GM12891 (cell line): ENCODE data around the gene HMBS.

ENCODE experiments used
- DNase-seq: peaks from one replicate; pipeline ENCODE4 v3.0.0; 2011; ENCODE audit warnings: low spot score; ENCODE audit not compliant: insufficient read length
- FAIRE-seq: peaks from 2 replicates; lab custom pipeline; 2011; peaks lifted over from hg19 to GRCh38; lab: Jason Lieb, UNC
- PAX5 ChIP-seq: IDR thresholded peaks from 2 replicates; pipeline ENCODE4 v1.6.1; 2011; ENCODE audit warnings: low read length, moderate library complexity, mild to moderate bottlenecking; ENCODE audit not compliant: insufficient read depth, severe bottlenecking
- POLR2A ChIP-seq: IDR thresholded peaks from 2 replicates; pipeline ENCODE4 v1.6.1; 2011; ENCODE audit warnings: low read depth, low read length, control low read depth
- POLR2AphosphoS5 ChIP-seq: IDR thresholded peaks from 2 replicates; pipeline ENCODE4 v1.6.1; 2011; ENCODE audit warnings: low read depth, low read length, control low read depth
- POU2F2 ChIP-seq: IDR thresholded peaks from 2 replicates; pipeline ENCODE4 v1.6.1; 2011; ENCODE audit warnings: low read depth, mild to moderate bottlenecking, control low read depth, low read length, moderate library complexity
- SPI1 ChIP-seq: IDR thresholded peaks from 2 replicates; pipeline ENCODE4 v1.6.1; 2011; ENCODE audit warnings: low read depth, low read length, control low read depth
- TAF1 ChIP-seq: IDR thresholded peaks from 2 replicates; pipeline ENCODE4 v1.6.1; 2011; ENCODE audit warnings: low read depth, low read length, control low read depth

HMBS gene

DNA sequence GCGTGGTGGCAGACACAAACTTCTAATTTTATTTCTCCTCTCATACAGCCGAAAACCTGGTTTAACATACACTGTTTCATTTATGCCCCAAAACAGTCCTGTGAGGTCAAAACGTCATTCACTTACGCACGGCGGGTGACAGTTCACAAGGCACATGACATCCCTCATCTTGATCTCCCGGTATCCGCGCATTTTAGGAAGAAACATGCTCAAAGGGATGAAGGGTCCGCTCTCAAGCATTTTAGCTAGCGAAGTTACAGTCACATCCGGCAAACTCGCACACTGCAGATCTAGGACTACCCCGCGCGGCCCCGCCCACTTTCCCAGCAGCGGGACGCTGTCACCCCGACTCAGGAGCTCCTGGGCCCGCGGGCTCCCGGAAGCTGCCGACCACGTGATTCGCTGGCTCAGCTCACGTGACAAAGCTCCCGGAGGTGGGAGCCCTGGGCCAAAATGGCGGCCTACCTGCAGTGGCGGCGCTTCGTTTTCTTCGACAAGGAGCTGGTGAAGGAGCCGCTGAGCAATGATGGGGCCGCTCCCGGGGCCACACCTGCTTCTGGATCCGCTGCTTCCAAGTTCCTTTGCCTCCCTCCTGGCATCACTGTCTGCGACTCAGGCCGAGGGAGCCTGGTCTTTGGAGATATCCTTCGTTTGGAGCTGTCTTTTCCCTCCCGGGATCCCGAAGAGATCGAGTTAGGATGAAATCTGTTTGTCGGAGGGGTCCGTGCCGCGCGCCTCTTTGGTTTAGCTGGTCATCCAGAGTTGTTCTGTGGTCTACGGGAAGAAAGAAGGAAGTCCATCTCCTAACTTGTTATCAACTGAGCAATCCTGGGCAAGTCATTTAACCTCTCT is 17.1 kb upstream of the HMBS start, which contains the start of gene VPS11:
Gene VPS11 (plus strand): TSS at position 448 of the 852 bp plus-strand sequence. CDS start 6 bp downstream, at position 454.
- FAIRE-seq (peak; percentile 96), DNase-seq (peak; percentile 99)
- TF ChIP-seq POU2F2 (peak; percentile 72; the same call in 1 of the 2 replicates), POLR2AphosphoS5 (peak; percentile 84), PAX5 (no peak), SPI1 (no peak), TAF1 (peak; percentile 91), POLR2A (peak; percentile 84)

- TF ChIP-seq TAF1 = no peak
- no peak for TF ChIP-seq PAX5
- TF ChIP-seq SPI1 = no peak
- TF ChIP-seq POLR2A = no peak
- no peak for TF ChIP-seq POLR2AphosphoS5
- TF ChIP-seq POU2F2 = no peak
- no peak for DNase-seq
- FAIRE-seq = no peak
Observed at GRCh38 chr11:119077839-119078238, 6.8 kb upstream of the HMBS start.

DNA sequence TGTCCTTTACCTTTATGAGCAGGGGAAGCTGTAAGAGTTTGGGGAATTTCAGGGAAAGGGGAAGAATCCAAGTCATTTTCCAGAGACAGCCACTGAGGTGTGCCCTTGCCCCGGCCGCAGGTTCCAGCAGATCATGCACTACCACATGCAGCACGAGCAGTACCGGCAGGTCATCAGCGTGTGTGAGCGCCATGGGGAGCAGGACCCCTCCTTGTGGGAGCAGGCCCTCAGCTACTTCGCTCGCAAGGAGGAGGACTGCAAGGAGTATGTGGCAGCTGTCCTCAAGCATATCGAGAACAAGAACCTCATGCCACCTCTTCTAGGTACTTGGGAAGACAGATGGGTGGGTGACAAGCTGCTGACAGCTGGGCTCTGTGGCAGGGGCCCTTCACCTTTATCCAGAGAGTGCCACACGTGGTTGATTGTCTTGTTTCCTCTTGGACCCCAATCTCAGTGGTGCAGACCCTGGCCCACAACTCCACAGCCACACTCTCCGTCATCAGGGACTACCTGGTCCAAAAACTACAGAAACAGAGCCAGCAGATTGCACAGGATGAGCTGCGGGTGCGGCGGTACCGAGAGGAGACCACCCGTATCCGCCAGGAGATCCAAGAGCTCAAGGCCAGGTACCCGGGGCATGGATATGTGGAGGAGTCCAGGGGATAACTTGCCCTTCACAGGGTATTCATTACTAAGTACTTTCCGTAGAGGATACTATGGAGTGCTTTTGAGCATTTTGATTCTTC is 5.8 kb upstream of the HMBS start:
- TF ChIP-seq POU2F2 (no peak), SPI1 (no peak), TAF1 (no peak), POLR2A (no peak), PAX5 (no peak), POLR2AphosphoS5 (no peak)
- FAIRE-seq (no peak), DNase-seq (no peak)

- FAIRE-seq = no peak
- no peak for DNase-seq
- no peak for TF ChIP-seq TAF1
- TF ChIP-seq SPI1 = no peak
- no peak for TF ChIP-seq PAX5
- no peak for TF ChIP-seq POLR2A
- no peak for TF ChIP-seq POLR2AphosphoS5
- no peak for TF ChIP-seq POU2F2
Observed at GRCh38 chr11:119081682-119082260, 2.9 kb upstream of the HMBS start.

DNA sequence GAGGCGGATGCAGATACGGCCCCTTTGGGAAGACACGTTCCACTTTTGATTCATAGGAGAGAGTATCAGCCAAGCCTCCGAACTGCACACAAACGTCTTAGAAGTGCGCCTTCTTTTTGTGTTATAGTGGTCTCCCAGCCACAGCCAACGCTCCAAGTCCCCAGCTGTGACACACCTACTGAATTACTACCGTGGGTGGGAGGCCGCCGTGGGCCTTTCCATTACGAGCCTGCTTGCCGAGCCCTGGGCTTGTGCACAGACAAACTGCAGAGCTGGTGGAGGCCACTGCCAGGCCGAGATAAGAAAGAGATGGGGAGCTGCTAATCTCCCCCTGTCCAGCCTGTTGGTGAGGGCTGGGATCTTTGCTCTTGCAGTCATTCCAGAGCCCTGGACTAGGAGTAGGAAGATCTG is 761 bp downstream of the HMBS start:
- TF ChIP-seq SPI1 = no peak
- no peak for TF ChIP-seq TAF1
- TF ChIP-seq POLR2AphosphoS5 = no peak
- no peak for TF ChIP-seq POU2F2
- TF ChIP-seq PAX5 = no peak
- no peak for TF ChIP-seq POLR2A
- FAIRE-seq (peak; percentile 78), DNase-seq (no peak)

DNA sequence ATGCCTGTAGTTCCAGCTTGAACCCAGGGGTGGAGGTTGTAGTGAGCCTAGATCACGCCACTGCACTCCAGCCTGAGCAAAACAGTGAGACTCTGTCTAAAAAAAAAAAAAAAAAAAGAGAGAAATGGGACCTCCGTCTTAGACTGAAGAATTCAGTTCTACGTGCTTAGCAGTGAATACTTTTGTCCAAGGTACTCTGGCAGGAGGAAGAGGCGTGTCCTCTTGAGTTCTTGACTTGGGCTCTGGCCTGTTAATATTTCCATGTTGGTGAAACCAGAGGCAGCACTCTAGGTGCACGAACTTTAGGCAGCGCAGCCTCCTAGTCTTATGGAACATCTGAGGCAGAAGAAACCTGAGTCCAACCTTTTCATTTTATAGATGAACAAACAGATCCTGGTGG is 2.4 kb downstream of the HMBS start:
- FAIRE-seq = no peak
- TF ChIP-seq POLR2AphosphoS5 (no peak), POLR2A (no peak), PAX5 (no peak), SPI1 (no peak), POU2F2 (no peak), TAF1 (no peak)

DNA sequence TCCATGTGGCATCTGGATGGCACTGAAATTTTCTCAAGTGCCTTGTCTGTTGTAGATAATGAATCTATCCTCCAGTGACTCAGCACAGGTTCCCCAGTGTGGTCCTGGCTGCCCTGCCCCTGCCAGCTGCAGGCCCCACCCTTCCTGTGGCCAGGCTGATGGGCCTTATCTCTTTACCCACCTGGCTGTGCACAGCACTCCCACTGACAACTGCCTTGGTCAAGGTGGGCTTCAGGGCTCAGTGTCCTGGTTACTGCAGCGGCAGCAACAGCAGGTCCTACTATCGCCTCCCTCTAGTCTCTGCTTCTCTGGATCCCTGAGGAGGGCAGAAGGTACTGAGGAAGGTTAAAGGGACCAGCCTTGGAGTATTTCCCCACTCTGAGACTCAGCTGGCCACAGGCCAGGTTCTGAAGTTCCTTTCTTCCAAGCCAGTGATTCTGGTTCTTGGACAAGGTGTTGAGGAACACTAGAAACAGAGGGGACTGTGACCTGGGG is 3.1 kb downstream of the HMBS start:
- TF ChIP-seq TAF1 (no peak), PAX5 (no peak), POLR2A (no peak), SPI1 (no peak), POU2F2 (no peak), POLR2AphosphoS5 (no peak)
- no peak for FAIRE-seq
- DNase-seq = no peak

More for the DNA sequence above, 2.4 kb downstream of the HMBS start:
- DNase-seq = no peak

GRCh38 chr11:119088406-119088805 is 3.7 kb downstream of the HMBS start:
- DNase-seq (no peak), FAIRE-seq (no peak)
- TF ChIP-seq POLR2A = no peak
- no peak for TF ChIP-seq TAF1
- TF ChIP-seq SPI1 = no peak
- no peak for TF ChIP-seq PAX5
- no peak for TF ChIP-seq POU2F2
- TF ChIP-seq POLR2AphosphoS5 = no peak

DNA sequence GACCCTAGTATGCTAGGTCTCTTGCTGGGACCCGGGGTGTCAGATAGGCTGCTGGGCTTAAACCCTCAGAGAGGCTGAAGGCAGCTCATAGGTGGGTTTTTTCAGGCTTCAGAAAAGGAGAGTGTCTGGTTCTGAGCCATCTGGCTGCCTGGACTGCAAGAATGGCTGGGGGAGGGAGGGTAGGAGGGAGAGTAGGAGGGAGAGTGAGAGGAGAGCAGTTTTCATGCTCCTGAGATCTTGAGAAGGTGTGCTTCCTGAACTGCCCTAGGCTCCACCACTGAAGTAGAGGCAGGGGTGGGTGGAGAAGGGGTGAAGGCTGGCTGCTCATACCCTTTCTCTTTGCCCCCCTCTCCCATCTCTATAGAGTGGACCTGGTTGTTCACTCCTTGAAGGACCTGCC is 4.6 kb downstream of the HMBS start:
- DNase-seq (no peak), FAIRE-seq (no peak)
- no peak for TF ChIP-seq SPI1
- TF ChIP-seq TAF1 = no peak
- TF ChIP-seq POU2F2 = no peak
- TF ChIP-seq POLR2A = no peak
- no peak for TF ChIP-seq POLR2AphosphoS5
- no peak for TF ChIP-seq PAX5
